MM.1S (cell line): ENCODE results near the gene DHRSX.

Experiments used
- EZH2 ChIP-seq: fragments of 300-600 bp; sonication (generic); optimal IDR thresholded peaks from 2 replicates; pipeline ENCODE3; 2017; ENCODE audit warnings: low read depth, mild to moderate bottlenecking, antibody characterized with exemption, low read length, mixed read lengths
- EZH2phosphoT487 ChIP-seq: fragments of 300-600 bp; sonication (generic); IDR thresholded peaks from 2 replicates; pipeline ENCODE4 v1.6.1; 2018; ENCODE audit warnings: antibody characterized with exemption, low read length
- TF ChIP-seq, protein P1 (sequence below): fragments of 300-600 bp; sonication (generic); IDR thresholded peaks from 2 replicates; pipeline ENCODE4 v1.5.1; 2016; ENCODE audit warnings: antibody characterized with exemption, low read length, mixed read lengths

GRCh38 chrX:2404776-2405175, 96.0 kb downstream of the DHRSX start:
- TF ChIP-seq, protein P1, sequence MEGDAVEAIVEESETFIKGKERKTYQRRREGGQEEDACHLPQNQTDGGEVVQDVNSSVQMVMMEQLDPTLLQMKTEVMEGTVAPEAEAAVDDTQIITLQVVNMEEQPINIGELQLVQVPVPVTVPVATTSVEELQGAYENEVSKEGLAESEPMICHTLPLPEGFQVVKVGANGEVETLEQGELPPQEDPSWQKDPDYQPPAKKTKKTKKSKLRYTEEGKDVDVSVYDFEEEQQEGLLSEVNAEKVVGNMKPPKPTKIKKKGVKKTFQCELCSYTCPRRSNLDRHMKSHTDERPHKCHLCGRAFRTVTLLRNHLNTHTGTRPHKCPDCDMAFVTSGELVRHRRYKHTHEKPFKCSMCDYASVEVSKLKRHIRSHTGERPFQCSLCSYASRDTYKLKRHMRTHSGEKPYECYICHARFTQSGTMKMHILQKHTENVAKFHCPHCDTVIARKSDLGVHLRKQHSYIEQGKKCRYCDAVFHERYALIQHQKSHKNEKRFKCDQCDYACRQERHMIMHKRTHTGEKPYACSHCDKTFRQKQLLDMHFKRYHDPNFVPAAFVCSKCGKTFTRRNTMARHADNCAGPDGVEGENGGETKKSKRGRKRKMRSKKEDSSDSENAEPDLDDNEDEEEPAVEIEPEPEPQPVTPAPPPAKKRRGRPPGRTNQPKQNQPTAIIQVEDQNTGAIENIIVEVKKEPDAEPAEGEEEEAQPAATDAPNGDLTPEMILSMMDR = no peak
- TF ChIP-seq EZH2 = no peak
- no peak for TF ChIP-seq EZH2phosphoT487
